Measurements from ENCODE around the gene PIM1. TPM values are rescaled to one million over a fixed set of nuclear protein-coding genes. Genes with fewer than 3 reads are reported as not detected.

The PIM1 gene
- total RNA-seq, 6 experiments from 2014 or later, result 5.1 to 45.2 (median 13.0) TPM

GRCh38 chr6:37200085-37200484 is 30.1 kb downstream of the PIM1 start:
- DNase-seq, result no peak
- H3K4me3 ChIP-seq, result no peak overlapping the region
- peaks cover 0 to 10% (median 6%) of the 10 kb centered on the region in 4 donors for H3K4me1 ChIP-seq
- no peaks in the 10 kb centered on the region for H3K9me3 ChIP-seq
- H3K27me3 ChIP-seq, result no peaks in the 10 kb centered on the region
- TF ChIP-seq POLR2A (IDR thresholded peaks at IDR 0.05), result no peak
- H3K36me3 ChIP-seq, result no peaks in the 10 kb centered on the region
- 23% methylated on average over 4 of the region's 5 CpGs for WGBS (ENCODE audit: insufficient coverage, low coverage, low lambda C conversion rate, missing lambda C conversion rate)
- intact Hi-C loops (cut with DNase I), result loop anchor here in 1 of 2 donors (10.0 kb wide), 1 partner anchor 175 kb away; no protein-coding TSS in a partner anchor
- no peak for ATAC-seq
- no peak overlapping the region for H3K27ac ChIP-seq

GRCh38 chr6:37201726-37202125 is 31.8 kb downstream of the PIM1 start:
- TF ChIP-seq CTCF (IDR thresholded peaks at IDR 0.05), result no peak
- TF ChIP-seq POLR2A (IDR thresholded peaks at IDR 0.05), result no peak
- Histone ChIP-seq H3K27me3 (no peaks in the 10 kb centered on the region), H3K27ac (no peak overlapping the region), H3K9me3 (no peaks in the 10 kb centered on the region), H3K4me1 (peaks cover 0 to 14% (median 6%) of the 10 kb centered on the region in 4 donors), H3K36me3 (no peaks in the 10 kb centered on the region), H3K4me3 (no peak overlapping the region)
- intact Hi-C loops (cut with DNase I), result loop anchor here in 1 of 2 donors (10.0 kb wide), 1 partner anchor 177 kb away; no protein-coding TSS in a partner anchor
- WGBS (ENCODE audit: insufficient coverage, low coverage, low lambda C conversion rate, missing lambda C conversion rate), result no CpG with 5 or more reads among the region's 1 CpG
- ATAC-seq, result no peak
- no peak for DNase-seq

GRCh38 chr6:37202788-37203491 is 33.0 kb downstream of the PIM1 start:
- peaks cover 0 to 14% (median 6%) of the 10 kb centered on the region in 4 donors for H3K4me1 ChIP-seq
- TF ChIP-seq POLR2A (IDR thresholded peaks at IDR 0.05) (no peak), CTCF (IDR thresholded peaks at IDR 0.05) (no peak)
- H3K4me3 ChIP-seq, result no peak overlapping the region
- no peaks in the 10 kb centered on the region for H3K9me3 ChIP-seq
- H3K36me3 ChIP-seq, result no peaks in the 10 kb centered on the region
- H3K27me3 ChIP-seq, result no peaks in the 10 kb centered on the region
- ATAC-seq (peak in 2 of 4 donors; percentile 40 to 73), DNase-seq (no peak)
- WGBS (ENCODE audit: insufficient coverage, low coverage, low lambda C conversion rate, missing lambda C conversion rate), result 51% methylated on average over 7 of the region's 7 CpGs
- intact Hi-C loops (cut with DNase I), result loop anchor here in 1 of 2 donors (10.0 kb wide), 1 partner anchor 178 kb away; no protein-coding TSS in a partner anchor
- no peak overlapping the region for H3K27ac ChIP-seq

GRCh38 chr6:37204014-37204751 is 34.2 kb downstream of the PIM1 start:
- 69% methylated on average over 7 of the region's 7 CpGs for WGBS (ENCODE audit: insufficient coverage, low coverage, low lambda C conversion rate, missing lambda C conversion rate)
- Histone ChIP-seq H3K4me3 (no peak overlapping the region), H3K4me1 (peaks cover 0 to 14% (median 6%) of the 10 kb centered on the region in 4 donors), H3K36me3 (no peaks in the 10 kb centered on the region), H3K27ac (no peak overlapping the region), H3K27me3 (no peaks in the 10 kb centered on the region), H3K9me3 (no peaks in the 10 kb centered on the region)
- ATAC-seq, result peak; percentile 59 to 78 (median 70)
- TF ChIP-seq CTCF (IDR thresholded peaks at IDR 0.05), result no peak
- no peak for TF ChIP-seq POLR2A (IDR thresholded peaks at IDR 0.05)
- peak in 2 of 3 donors; percentile 65 to 81 for DNase-seq
- intact Hi-C loops (cut with DNase I), result loop anchor here in 1 of 2 donors (10.0 kb wide), 1 partner anchor 179 kb away; no protein-coding TSS in a partner anchor

Data from right lobe of liver (tissue), 6 donors.